ENCODE results near the gene ZNF608.

Gene ZNF608

GRCh38 chr5:124745928-124746915 lies at the start of gene ZNF608:
TSS of gene ZNF608 (minus strand) at chr5:124746639. CDS start at chr5:124744989, 1,650 bp downstream.
- DNase-seq, result peak; percentile 79

GRCh38 chr5:124795829-124796228 lies 49.4 kb upstream of the ZNF608 start:
- no peak for DNase-seq

GRCh38 chr5:124790895-124791732 lies 44.7 kb upstream of the ZNF608 start:
- DNase-seq, result no peak

GRCh38 chr5:124790301-124790894 lies 44.0 kb upstream of the ZNF608 start:
- no peak for DNase-seq

- no peak for DNase-seq
Observed at GRCh38 chr5:124789104-124789605, 42.7 kb upstream of the ZNF608 start.

- DNase-seq, result no peak
Observed at GRCh38 chr5:124783794-124784193, 37.4 kb upstream of the ZNF608 start.

GRCh38 chr5:124783285-124783684 lies 36.8 kb upstream of the ZNF608 start:
- no peak for DNase-seq

GRCh38 chr5:124782262-124782661 lies 35.8 kb upstream of the ZNF608 start:
- no peak for DNase-seq

GRCh38 chr5:124780011-124780410 lies 33.6 kb upstream of the ZNF608 start:
- no peak for DNase-seq

GRCh38 chr5:124773315-124774311 lies 27.2 kb upstream of the ZNF608 start:
- DNase-seq, result no peak

GRCh38 chr5:124772457-124773200 lies 26.2 kb upstream of the ZNF608 start:
- DNase-seq, result no peak

GRCh38 chr5:124771761-124772160 lies 25.3 kb upstream of the ZNF608 start:
- no peak for DNase-seq

GRCh38 chr5:124764992-124765611 lies 18.7 kb upstream of the ZNF608 start:
- peak; percentile 47 for DNase-seq

- DNase-seq, result no peak
Observed at GRCh38 chr5:124764585-124764984, 18.1 kb upstream of the ZNF608 start.

GRCh38 chr5:124761010-124761409 lies 14.6 kb upstream of the ZNF608 start:
- DNase-seq, result no peak

GRCh38 chr5:124760608-124761007 lies 14.2 kb upstream of the ZNF608 start:
- DNase-seq, result no peak

GRCh38 chr5:124755565-124755964 lies 9.1 kb upstream of the ZNF608 start:
- no peak for DNase-seq

- no peak for DNase-seq
Observed at GRCh38 chr5:124755041-124755440, 8.6 kb upstream of the ZNF608 start.

- peak; percentile 57 for DNase-seq
Observed at GRCh38 chr5:124754206-124754927, 7.9 kb upstream of the ZNF608 start.
